HCT116 (cell line): Measurements from ENCODE around the gene UMAD1. TPM values are rescaled to one million over a fixed set of nuclear protein-coding genes. Genes with fewer than 3 reads are reported as not detected.

Experiments used
- ATAC-seq: fragments of 200-7000 bp; cut with Tn5 transposase; 2 replicates; pipeline ENCODE4 v1.9.1; 2020; ENCODE audit warnings: mild to moderate bottlenecking, moderate library complexity
- BruUV-seq: library from RNA; stranded (reverse); fragments of 400-500 nt; replicated peaks from 2 replicates; lab custom pipeline; 2021; lab: Mats Ljungman, UMichigan
- CTCF ChIA-PET: fragments of 300-600 bp; sonication (Branson Sonifier 250); formaldehyde crosslinking; loops from one replicate; lab custom pipeline; 2021; ENCODE audit warnings: antibody characterized with exemption; lab: Charles Lee
- POLR2A ChIA-PET: fragments of 300-600, 350-600 bp; sonication (Branson Sonifier 250); formaldehyde crosslinking; loops from one replicate; lab custom pipeline; 2021; ENCODE audit warnings: antibody characterized with exemption; lab: Charles Lee
- RAD21 ChIA-PET, 2 experiments: fragments of 300-600 bp; sonication (Branson Sonifier 250); formaldehyde crosslinking; loops; one replicate each; lab custom pipeline; 2023; ENCODE audit warnings: low total read pairs in 2 of 2; ENCODE audit not compliant: uncharacterized antibody in 2 of 2, unreplicated experiment in 2 of 2, low non-redundant PET in 1 of 2; lab: Charles Lee
- DNase-seq: peaks from one replicate; pipeline ENCODE4 v3.0.0-alpha.2; 2010; ENCODE audit warnings: low read depth, low spot score
- H2AFZ ChIP-seq: fragments of 200-600 bp; shearing (Covaris generic), sonication (generic); 2 replicates; pipeline ENCODE4 v1.6.1; 2017; ENCODE audit warnings: low read depth, mixed run types, mixed read lengths, antibody characterized with exemption, low read length; ENCODE audit not compliant: poor library complexity, severe bottlenecking
- H3K27ac ChIP-seq: 2 replicates; pipeline ENCODE4 v1.5.1; 2012; ENCODE audit warnings: low read depth, low read length
- H3K27me3 ChIP-seq: fragments of 200-600 bp; sonication (generic); 2 replicates; pipeline ENCODE4 v1.6.1; 2016; ENCODE audit warnings: mixed run types, low read length, mixed read lengths; ENCODE audit not compliant: insufficient read depth
- H3K36me3 ChIP-seq, 2 experiments: fragments of 200-500 bp in 1 of 2; fragments of 200-600 bp in 1 of 2; sonication (Bioruptor generic) in 1 of 2; sonication (generic) in 1 of 2; 2 replicates each; pipeline versions ENCODE4 v1.5.1 to v1.6.1; 2014 to 2016; ENCODE audit warnings: low read length in 2 of 2, inconsistent platforms in 1 of 2, mixed read lengths in 1 of 2, mixed run types in 1 of 2; ENCODE audit not compliant: insufficient read depth in 2 of 2, control insufficient read depth in 1 of 2
- H3K4me1 ChIP-seq, 2 experiments: fragments of 200-600 bp in 1 of 2; sonication (generic) in 1 of 2; 2 replicates each; pipeline versions ENCODE4 v1.5.1 to v1.6.1; 2012 to 2017; ENCODE audit warnings: low read length in 2 of 2, inconsistent platforms in 1 of 2, mild to moderate bottlenecking in 1 of 2, mixed read lengths in 1 of 2, mixed run types in 1 of 2, moderate library complexity in 1 of 2; ENCODE audit not compliant: insufficient read depth in 2 of 2, control insufficient read depth in 1 of 2
- H3K4me2 ChIP-seq: fragments of 200-600 bp; sonication (generic); 2 replicates; pipeline ENCODE4 v1.6.1; 2017; ENCODE audit warnings: mixed run types, low read length, mixed read lengths
- H3K4me3 ChIP-seq, 2 experiments: fragments of 200-600 bp in 1 of 2; sonication (generic) in 1 of 2; replicated peaks in 1 of 2; 2 replicates each; pipeline ENCODE4 v1.5.1; 2011 to 2016; ENCODE audit warnings: low read length in 2 of 2, control low read depth in 1 of 2, low read depth in 1 of 2, mild to moderate bottlenecking in 1 of 2, mixed read lengths in 1 of 2, mixed run types in 1 of 2
- H3K79me2 ChIP-seq: fragments of 200-600 bp; sonication (generic); 2 replicates; pipeline ENCODE4 v1.6.1; 2017; ENCODE audit warnings: mild to moderate bottlenecking, mixed run types, low read length, moderate library complexity, mixed read lengths; ENCODE audit not compliant: insufficient read depth
- H3K9ac ChIP-seq: fragments of 200-600 bp; sonication (generic); 2 replicates; pipeline ENCODE4 v1.6.1; 2016; ENCODE audit warnings: low read length, mixed read lengths
- H3K9me2 ChIP-seq: fragments of 200-600 bp; sonication (generic), shearing (Covaris generic); 2 replicates; pipeline ENCODE4 v1.6.1; 2017; ENCODE audit warnings: mixed run types, mild to moderate bottlenecking, moderate library complexity; ENCODE audit not compliant: insufficient read depth
- H3K9me3 ChIP-seq, 2 experiments: fragments of 200-500 bp in 1 of 2; fragments of 200-600 bp in 1 of 2; sonication (Bioruptor generic) in 1 of 2; sonication (generic) in 1 of 2; 2 replicates each; pipeline ENCODE4 v1.6.1; 2014 to 2017; ENCODE audit warnings: low read length in 2 of 2, mixed read lengths in 2 of 2, inconsistent platforms in 1 of 2, low read depth in 1 of 2, mild to moderate bottlenecking in 1 of 2, mixed run types in 1 of 2, moderate library complexity in 1 of 2; ENCODE audit not compliant: control insufficient read depth in 1 of 2, insufficient read depth in 1 of 2
- H4K20me1 ChIP-seq: fragments of 200-600 bp; sonication (generic), shearing (Covaris generic); 2 replicates; pipeline ENCODE4 v1.6.1; 2017; ENCODE audit warnings: mixed run types, mild to moderate bottlenecking, moderate library complexity; ENCODE audit not compliant: insufficient read depth
- CBX3 ChIP-seq: IDR thresholded peaks from 2 replicates; pipeline ENCODE4 v1.6.1; 2012; ENCODE audit warnings: low read depth
- CEBPB ChIP-seq: IDR thresholded peaks from 2 replicates; pipeline ENCODE4 v1.6.1; 2012; ENCODE audit warnings: low read depth
- EGR1 ChIP-seq: IDR thresholded peaks from 2 replicates; pipeline ENCODE4 v1.6.1; 2012; ENCODE audit warnings: low read depth
- ELF1 ChIP-seq: IDR thresholded peaks from 2 replicates; pipeline ENCODE4 v1.6.1; 2012; ENCODE audit warnings: low read depth, borderline replicate concordance
- EZH2phosphoT487 ChIP-seq: fragments of 200-600 bp; IDR thresholded peaks from 2 replicates; pipeline ENCODE4 v1.6.1; 2018; ENCODE audit warnings: antibody characterized with exemption, borderline replicate concordance
- FOSL1 ChIP-seq: IDR thresholded peaks from 2 replicates; pipeline ENCODE4 v1.6.1; 2012; ENCODE audit warnings: low read depth
- POLR2AphosphoS5 ChIP-seq: IDR thresholded peaks from 2 replicates; pipeline ENCODE4 v1.6.1; 2011; ENCODE audit warnings: mild to moderate bottlenecking, low read depth, low read length, moderate library complexity
- RAD21 ChIP-seq: IDR thresholded peaks from 2 replicates; pipeline ENCODE4 v1.6.1; 2012; ENCODE audit warnings: low read depth, mild to moderate bottlenecking
- SP1 ChIP-seq: IDR thresholded peaks from 2 replicates; pipeline ENCODE4 v1.6.1; 2012; ENCODE audit warnings: low read depth
- TCF7L2 ChIP-seq: IDR thresholded peaks from 2 replicates; pipeline ENCODE4 v1.7.0; 2011; ENCODE audit warnings: borderline replicate concordance, inconsistent platforms; ENCODE audit not compliant: insufficient read depth, insufficient read length; ENCODE audit errors: extremely low read depth
- intact Hi-C: fragments of 100-400 bp; cut with micrococcal nuclease; formaldehyde crosslinking; loops from 2 replicates; pipeline ENCODE4 v1.10.0; 2022
- total RNA-seq: library from RNA; stranded (reverse); gene quantifications from one replicate; pipeline ENCODE4 v1.2.1, GENCODE V29; 2021; ENCODE audit not compliant: unreplicated experiment
- TF ChIP-seq, protein P1 (sequence below): IDR thresholded peaks from 2 replicates; pipeline ENCODE4 v1.6.1; 2012
- TF ChIP-seq, protein P2 (sequence below): IDR thresholded peaks from 2 replicates; pipeline ENCODE4 v1.6.1; 2012; ENCODE audit warnings: low read depth
- TF ChIP-seq, protein P3 (sequence below): IDR thresholded peaks from 2 replicates; pipeline ENCODE4 v1.6.1; 2011; ENCODE audit warnings: mild to moderate bottlenecking, low read length, moderate library complexity; ENCODE audit not compliant: insufficient replicate concordance; ENCODE audit errors: extremely low read depth
- TF ChIP-seq, protein P4 (sequence below): IDR thresholded peaks from 2 replicates; pipeline ENCODE4 v1.6.1; 2012

The UMAD1 gene
- total RNA-seq, 1 experiment from 2014 or later, result 12.7 TPM

DNA sequence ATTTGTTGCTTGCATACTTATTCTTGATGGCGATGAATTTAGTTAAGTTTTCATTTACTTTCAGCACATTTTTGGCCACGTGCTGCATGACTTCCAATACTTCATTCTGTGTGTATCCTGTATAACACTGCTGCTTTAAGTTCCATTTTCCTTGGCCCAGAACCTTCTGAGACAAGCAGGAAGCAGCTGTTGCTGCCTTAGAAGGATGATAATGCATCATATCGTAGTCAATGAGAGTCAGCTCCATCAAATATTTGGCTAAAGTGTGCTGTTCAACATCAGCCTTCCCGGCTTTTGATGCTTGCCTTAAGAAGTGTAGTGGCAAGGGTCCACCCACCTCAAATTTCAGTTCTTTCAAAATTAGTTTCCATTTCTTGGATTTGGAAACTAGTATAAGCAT is 268.8 kb downstream of the UMAD1 start:
- POLR2A ChIA-PET, result no interaction called here
- H2AFZ ChIP-seq, result no peak overlapping the region
- no peaks in the 10 kb centered on the region for H3K4me1 ChIP-seq

More for the DNA sequence above, 268.8 kb downstream of the UMAD1 start:
- no peak for DNase-seq
- Histone ChIP-seq H3K4me3 (no peak overlapping the region), H4K20me1 (no peaks in the 10 kb centered on the region), H3K36me3 (no peaks in the 10 kb centered on the region), H3K9me3 (no peaks in the 10 kb centered on the region), H3K79me2 (no peaks in the 10 kb centered on the region), H3K27ac (no peak overlapping the region), H3K9ac (no peak overlapping the region), H3K4me2 (no peak overlapping the region), H3K9me2 (no peaks in the 10 kb centered on the region), H3K27me3 (no peaks in the 10 kb centered on the region)
- RAD21 ChIA-PET, result no interaction called here
- no peak for ATAC-seq
- intact Hi-C loops, result no loop called here
- TF ChIP-seq FOSL1 (no peak), RAD21 (no peak), TCF7L2 (no peak), POLR2AphosphoS5 (no peak), CBX3 (no peak), EGR1 (no peak), EZH2phosphoT487 (no peak), CEBPB (no peak), SP1 (no peak), ELF1 (no peak)
- TF ChIP-seq, protein P1, sequence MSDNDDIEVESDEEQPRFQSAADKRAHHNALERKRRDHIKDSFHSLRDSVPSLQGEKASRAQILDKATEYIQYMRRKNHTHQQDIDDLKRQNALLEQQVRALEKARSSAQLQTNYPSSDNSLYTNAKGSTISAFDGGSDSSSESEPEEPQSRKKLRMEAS, result no peak
- TF ChIP-seq, protein P2, sequence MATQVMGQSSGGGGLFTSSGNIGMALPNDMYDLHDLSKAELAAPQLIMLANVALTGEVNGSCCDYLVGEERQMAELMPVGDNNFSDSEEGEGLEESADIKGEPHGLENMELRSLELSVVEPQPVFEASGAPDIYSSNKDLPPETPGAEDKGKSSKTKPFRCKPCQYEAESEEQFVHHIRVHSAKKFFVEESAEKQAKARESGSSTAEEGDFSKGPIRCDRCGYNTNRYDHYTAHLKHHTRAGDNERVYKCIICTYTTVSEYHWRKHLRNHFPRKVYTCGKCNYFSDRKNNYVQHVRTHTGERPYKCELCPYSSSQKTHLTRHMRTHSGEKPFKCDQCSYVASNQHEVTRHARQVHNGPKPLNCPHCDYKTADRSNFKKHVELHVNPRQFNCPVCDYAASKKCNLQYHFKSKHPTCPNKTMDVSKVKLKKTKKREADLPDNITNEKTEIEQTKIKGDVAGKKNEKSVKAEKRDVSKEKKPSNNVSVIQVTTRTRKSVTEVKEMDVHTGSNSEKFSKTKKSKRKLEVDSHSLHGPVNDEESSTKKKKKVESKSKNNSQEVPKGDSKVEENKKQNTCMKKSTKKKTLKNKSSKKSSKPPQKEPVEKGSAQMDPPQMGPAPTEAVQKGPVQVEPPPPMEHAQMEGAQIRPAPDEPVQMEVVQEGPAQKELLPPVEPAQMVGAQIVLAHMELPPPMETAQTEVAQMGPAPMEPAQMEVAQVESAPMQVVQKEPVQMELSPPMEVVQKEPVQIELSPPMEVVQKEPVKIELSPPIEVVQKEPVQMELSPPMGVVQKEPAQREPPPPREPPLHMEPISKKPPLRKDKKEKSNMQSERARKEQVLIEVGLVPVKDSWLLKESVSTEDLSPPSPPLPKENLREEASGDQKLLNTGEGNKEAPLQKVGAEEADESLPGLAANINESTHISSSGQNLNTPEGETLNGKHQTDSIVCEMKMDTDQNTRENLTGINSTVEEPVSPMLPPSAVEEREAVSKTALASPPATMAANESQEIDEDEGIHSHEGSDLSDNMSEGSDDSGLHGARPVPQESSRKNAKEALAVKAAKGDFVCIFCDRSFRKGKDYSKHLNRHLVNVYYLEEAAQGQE, result no peak
- TF ChIP-seq, protein P3, sequence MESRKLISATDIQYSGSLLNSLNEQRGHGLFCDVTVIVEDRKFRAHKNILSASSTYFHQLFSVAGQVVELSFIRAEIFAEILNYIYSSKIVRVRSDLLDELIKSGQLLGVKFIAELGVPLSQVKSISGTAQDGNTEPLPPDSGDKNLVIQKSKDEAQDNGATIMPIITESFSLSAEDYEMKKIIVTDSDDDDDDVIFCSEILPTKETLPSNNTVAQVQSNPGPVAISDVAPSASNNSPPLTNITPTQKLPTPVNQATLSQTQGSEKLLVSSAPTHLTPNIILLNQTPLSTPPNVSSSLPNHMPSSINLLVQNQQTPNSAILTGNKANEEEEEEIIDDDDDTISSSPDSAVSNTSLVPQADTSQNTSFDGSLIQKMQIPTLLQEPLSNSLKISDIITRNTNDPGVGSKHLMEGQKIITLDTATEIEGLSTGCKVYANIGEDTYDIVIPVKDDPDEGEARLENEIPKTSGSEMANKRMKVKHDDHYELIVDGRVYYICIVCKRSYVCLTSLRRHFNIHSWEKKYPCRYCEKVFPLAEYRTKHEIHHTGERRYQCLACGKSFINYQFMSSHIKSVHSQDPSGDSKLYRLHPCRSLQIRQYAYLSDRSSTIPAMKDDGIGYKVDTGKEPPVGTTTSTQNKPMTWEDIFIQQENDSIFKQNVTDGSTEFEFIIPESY, result no peak
- TF ChIP-seq, protein P4, sequence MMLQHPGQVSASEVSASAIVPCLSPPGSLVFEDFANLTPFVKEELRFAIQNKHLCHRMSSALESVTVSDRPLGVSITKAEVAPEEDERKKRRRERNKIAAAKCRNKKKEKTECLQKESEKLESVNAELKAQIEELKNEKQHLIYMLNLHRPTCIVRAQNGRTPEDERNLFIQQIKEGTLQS, result no peak
- CTCF ChIA-PET, result no interaction called here
- no TSS peak for BruUV-seq
